ENCODE results near the gene CCDC88C. TPM values are rescaled to one million over a fixed set of nuclear protein-coding genes. Genes with fewer than 3 reads are reported as not detected.

CCDC88C gene
- total and polyA plus RNA-seq, 2 experiments from 2014 or later, result 23.6 to 60.7 TPM

GRCh38 chr14:91402771-91403600 is 14.6 kb downstream of the CCDC88C start (continued):
- TF ChIP-seq ZNF462 (CRISPR knock-in tag; IDR thresholded peaks at IDR 0.05) (no peak), ZNF114 (CRISPR knock-in tag; IDR thresholded peaks at IDR 0.05) (no peak), NANOG (IDR thresholded peaks at IDR 0.05; ENCODE audit: borderline replicate concordance) (no peak), ETS1 (IDR thresholded peaks at IDR 0.05) (no peak)

GRCh38 chr14:91402348-91402747 is 15.3 kb downstream of the CCDC88C start:
- Mint-ChIP-seq H3K4me3 (no peak overlapping the region), H3K4me1 (peaks cover 46% of the 10 kb centered on the region), H3K27ac (no peak overlapping the region), H3K9me3 (no peaks in the 10 kb centered on the region), H3K27me3 (ENCODE audit: insufficient read depth, low read depth, poor library complexity) (peaks cover 11% of the 10 kb centered on the region), H3K36me3 (ENCODE audit: low read depth) (peaks cover 8% of the 10 kb centered on the region)
- peaks cover 13% of the 10 kb centered on the region for H4K20me1 ChIP-seq (replicated peaks; ENCODE audit: insufficient read depth)
- no peak for ATAC-seq
- H3K36me3 ChIP-seq (ENCODE audit: insufficient read depth), result no peaks in the 10 kb centered on the region
- no peaks in the 10 kb centered on the region for H3K27me3 ChIP-seq (ENCODE audit: insufficient read depth)
- no peak overlapping the region for H3K4me2 ChIP-seq
- H3K79me2 ChIP-seq (replicated peaks; ENCODE audit: insufficient read depth), result peaks cover 99% of the 10 kb centered on the region
- no peak for DNase-seq (ENCODE audit: low spot score)
- no peaks in the 10 kb centered on the region for H3F3A ChIP-seq (replicated peaks; ENCODE audit: low read depth)
- no peak overlapping the region for H2AFZ ChIP-seq
- H3K4me1 ChIP-seq (ENCODE audit: insufficient read depth), result peaks cover 40% of the 10 kb centered on the region
- H3K4me3 ChIP-seq, result no peak overlapping the region
- no peaks in the 10 kb centered on the region for H3K9me2 ChIP-seq (ENCODE audit: insufficient read depth)
- H3K27ac ChIP-seq (ENCODE audit: low read depth), result no peak overlapping the region
- TF ChIP-seq EZH2phosphoT487 (IDR thresholded peaks at IDR 0.05; ENCODE audit: unreplicated experiment) (no peak), STAT1 (IDR thresholded peaks at IDR 0.05; ENCODE audit: unreplicated experiment) (no peak), JUNB (IDR thresholded peaks at IDR 0.05; ENCODE audit: unreplicated experiment) (no peak), CTCF (conservative IDR thresholded peaks at IDR 0.05; ENCODE audit: low read depth in 2 of 2) (no peak), POLR2AphosphoS5 (IDR thresholded peaks at IDR 0.05; ENCODE audit: low read depth) (no peak), ZNF114 (CRISPR knock-in tag; IDR thresholded peaks at IDR 0.05) (no peak)
